ENCODE measurements around the gene PDIA4. TPM values are rescaled to one million over a fixed set of nuclear protein-coding genes. Genes with fewer than 3 reads are reported as not detected.

PDIA4 gene
- total and polyA plus RNA-seq, 2 of the 8 experiments (the other 6 are each of a cell fraction or from before 2014, with no cell fraction given): 119 to 303 TPM

DNA sequence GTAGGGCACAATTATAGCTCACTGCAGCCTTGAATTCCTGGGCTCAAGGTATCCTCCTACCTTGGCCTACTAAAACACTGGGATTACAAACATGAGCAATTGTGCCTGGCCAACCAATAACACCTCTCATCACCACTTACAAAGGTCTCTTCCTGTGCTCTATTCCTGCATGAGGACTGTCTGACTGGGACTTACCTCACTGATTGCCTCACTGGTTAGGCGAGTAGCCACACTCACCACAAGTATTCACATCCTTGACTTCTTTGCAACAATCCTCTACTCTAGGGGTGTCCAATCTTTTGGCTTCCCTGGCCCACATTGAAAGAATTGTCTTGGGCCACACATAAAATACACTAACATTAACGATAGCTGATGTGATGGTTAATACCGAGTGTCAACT is 22.6 kb upstream of the PDIA4 start:
- Histone ChIP-seq H4K5ac (ENCODE audit: insufficient read length, low read depth, low read length) (no peak overlapping the region), H2BK5ac (ENCODE audit: low read depth, low read length) (no peak overlapping the region), H2AK5ac (ENCODE audit: low read depth, low read length) (no peak overlapping the region), H3K27me3 (replicated peaks in 1 of 4; ENCODE audit: control insufficient read depth in 3 of 4, extremely low read depth in 1 of 4, insufficient read depth in 3 of 4, low read length in 3 of 4) (no peaks in the 10 kb centered on the region), H3K4me1 (replicated peaks in 1 of 4; ENCODE audit: control insufficient read depth in 3 of 4, insufficient read depth in 4 of 4, low read length in 3 of 4) (no peaks in the 10 kb centered on the region), H3K14ac (ENCODE audit: insufficient read length) (no peak overlapping the region), H3K4me3 (ENCODE audit: extremely low read depth in 1 of 4, insufficient read depth in 2 of 4, low read depth in 3 of 4, low read length in 4 of 4) (no peak overlapping the region), H3K23me2 (ENCODE audit: low read depth, low read length) (no peaks in the 10 kb centered on the region), H3K9me3 (ENCODE audit: insufficient read depth in 2 of 2, low read depth in 1 of 2, low read length in 1 of 2) (no peaks in the 10 kb centered on the region), H3K79me1 (ENCODE audit: low read depth, low read length) (no peaks in the 10 kb centered on the region), H2BK12ac (ENCODE audit: low read depth, low read length) (no peak overlapping the region), H3K4me2 (ENCODE audit: insufficient read depth in 1 of 2, low read depth in 2 of 2, low read length in 2 of 2) (no peak overlapping the region), H2BK15ac (ENCODE audit: low read length) (no peak overlapping the region), H3K79me2 (ENCODE audit: control insufficient read depth in 1 of 2, insufficient read depth in 2 of 2, low read length in 2 of 2) (no peaks in the 10 kb centered on the region), H2BK120ac (replicated peaks; ENCODE audit: low read depth, low read length) (no peak overlapping the region), H4K8ac (ENCODE audit: extremely low read depth, insufficient read depth, low read length) (no peak overlapping the region), H3K4ac (replicated peaks; ENCODE audit: insufficient read length, low read depth, low read length) (no peak overlapping the region), H3K36me3 (ENCODE audit: control insufficient read depth in 2 of 4, insufficient read depth in 4 of 4, low read length in 3 of 4) (no peaks in the 10 kb centered on the region), H2AFZ (ENCODE audit: low read length) (no peak overlapping the region), H4K20me1 (replicated peaks in 1 of 2; ENCODE audit: control insufficient read depth in 1 of 2, insufficient read depth in 2 of 2, low read length in 2 of 2) (no peaks in the 10 kb centered on the region), H3K56ac (replicated peaks; ENCODE audit: insufficient read length, low read depth, low read length) (no peak overlapping the region), H3K27ac (ENCODE audit: low read depth, low read length) (no peak overlapping the region), H3K18ac (ENCODE audit: extremely low read depth, low read length) (no peak overlapping the region), H2BK20ac (ENCODE audit: low read length) (no peak overlapping the region), H3K9ac (replicated peaks in 1 of 4; ENCODE audit: extremely low read depth in 1 of 4, low read depth in 3 of 4, low read length in 3 of 4) (no peak overlapping the region), H3K23ac (ENCODE audit: insufficient read length) (no peak overlapping the region), H4K91ac (replicated peaks; ENCODE audit: insufficient read length, low read length) (no peak overlapping the region)
- ChIA-PET CTCF (ENCODE audit: partially characterized antibody) (interaction anchor here (1.4 to 2.5 kb wide), 3 partner anchors 15 to 159 kb away, joined by 3 to 8 read pairs (median 7); no protein-coding TSS in a partner anchor), POLR2A (ENCODE audit: partially characterized antibody) (interaction anchor here (0.8 to 1.8 kb wide), 2 partner anchors 10 to 15 kb away, joined by 3 to 4 read pairs; no protein-coding TSS in a partner anchor)
- FAIRE-seq (no peak), DNase-seq (ENCODE audit: low read depth in 1 of 2, low spot score in 2 of 2) (no peak)
- WGBS, 2 experiments (ENCODE audit: extremely low coverage in 1 of 2, insufficient coverage in 1 of 2, insufficient read length in 1 of 2, insufficient replicate concordance in 2 of 2, low coverage in 1 of 2, low lambda C conversion rate in 2 of 2, missing lambda C conversion rate in 1 of 2): 90% methylated on average over 3 of the region's 3 CpGs; no CpG with 5 or more reads in 1 of the 2 experiments
- TF ChIP-seq SIRT6 (IDR thresholded peaks at IDR 0.05; ENCODE audit: low read length) (no peak), BACH1 (IDR thresholded peaks at IDR 0.05; ENCODE audit: low read length) (no peak), SIN3A (conservative IDR thresholded peaks at IDR 0.05 in 1 of 2, IDR thresholded peaks at IDR 0.05 in 1 of 2; ENCODE audit: low read depth in 1 of 2, low read length in 2 of 2) (no peak), MAFK (IDR thresholded peaks at IDR 0.05; ENCODE audit: low read depth, low read length) (no peak), POLR2A (IDR thresholded peaks at IDR 0.05; ENCODE audit: control extremely low read depth in 1 of 2, low read depth in 2 of 2, low read length in 2 of 2) (no peak), CTCF (IDR thresholded peaks at IDR 0.05; ENCODE audit: control extremely low read depth in 1 of 3, insufficient read depth in 1 of 3, low read depth in 1 of 3, low read length in 3 of 3) (no peak), CBX8 (IDR thresholded peaks at IDR 0.05; ENCODE audit: borderline replicate concordance, low read depth, low read length) (no peak), TEAD4 (IDR thresholded peaks at IDR 0.05; ENCODE audit: low read depth, low read length) (no peak), TBP (IDR thresholded peaks at IDR 0.05; ENCODE audit: low read depth, low read length) (no peak), HDAC6 (IDR thresholded peaks at IDR 0.05; ENCODE audit: low read depth, low read length) (no peak)
- TF ChIP-seq, protein P1, sequence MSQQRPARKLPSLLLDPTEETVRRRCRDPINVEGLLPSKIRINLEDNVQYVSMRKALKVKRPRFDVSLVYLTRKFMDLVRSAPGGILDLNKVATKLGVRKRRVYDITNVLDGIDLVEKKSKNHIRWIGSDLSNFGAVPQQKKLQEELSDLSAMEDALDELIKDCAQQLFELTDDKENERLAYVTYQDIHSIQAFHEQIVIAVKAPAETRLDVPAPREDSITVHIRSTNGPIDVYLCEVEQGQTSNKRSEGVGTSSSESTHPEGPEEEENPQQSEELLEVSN (IDR thresholded peaks at IDR 0.05): no peak
